H1 (cell line): ENCODE data around the gene PTPN18. TPM values are rescaled to one million over a fixed set of nuclear protein-coding genes. Genes with fewer than 3 reads are reported as not detected.

Experiments
- polyA plus RNA-seq, 7 experiments: library from polyadenylated mRNA; depleted of rRNA in 3 of 7; stranded (reverse) in 5 of 7; unstranded in 2 of 7; fragments of >200 nt in 5 of 7; fragments of 200-250 nt in 2 of 7; gene quantifications; 1 replicate in 5 of 7; 2 replicates in 1 of 7; 4 replicates in 1 of 7; pipeline versions ENCODE4 v1.2.1 to v1.2.3, GENCODE V29; 2011 to 2013; ENCODE audit warnings: missing spikeins in 2 of 7, mixed read lengths in 2 of 7
- total RNA-seq: library from RNA; stranded (reverse); fragmentation: NEBNext Ultra II Directional; extraction: Animal tissue kit (Norgen Biotek cat#: 25700); gene quantifications from 2 replicates; pipeline ENCODE4 v1.2.1, GENCODE V29; 2021
- TF ChIP-seq, protein P1 (sequence below), 3 experiments: IDR thresholded peaks; 1 replicate in 2 of 3; 2 replicates in 1 of 3; pipeline versions ENCODE4 v1.5.1 to v1.6.1; 2011; ENCODE audit warnings: low read length in 3 of 3, mild to moderate bottlenecking in 3 of 3, inconsistent platforms in 2 of 3, low read depth in 1 of 3, moderate library complexity in 1 of 3; ENCODE audit not compliant: insufficient read depth in 1 of 3; ENCODE audit errors: control extremely low read depth in 1 of 3

Gene PTPN18
- total and polyA plus RNA-seq, 2 of the 8 experiments (the other 6 are each of a cell fraction or from before 2014, with no cell fraction given) = 13.2 to 14.7 TPM

DNA sequence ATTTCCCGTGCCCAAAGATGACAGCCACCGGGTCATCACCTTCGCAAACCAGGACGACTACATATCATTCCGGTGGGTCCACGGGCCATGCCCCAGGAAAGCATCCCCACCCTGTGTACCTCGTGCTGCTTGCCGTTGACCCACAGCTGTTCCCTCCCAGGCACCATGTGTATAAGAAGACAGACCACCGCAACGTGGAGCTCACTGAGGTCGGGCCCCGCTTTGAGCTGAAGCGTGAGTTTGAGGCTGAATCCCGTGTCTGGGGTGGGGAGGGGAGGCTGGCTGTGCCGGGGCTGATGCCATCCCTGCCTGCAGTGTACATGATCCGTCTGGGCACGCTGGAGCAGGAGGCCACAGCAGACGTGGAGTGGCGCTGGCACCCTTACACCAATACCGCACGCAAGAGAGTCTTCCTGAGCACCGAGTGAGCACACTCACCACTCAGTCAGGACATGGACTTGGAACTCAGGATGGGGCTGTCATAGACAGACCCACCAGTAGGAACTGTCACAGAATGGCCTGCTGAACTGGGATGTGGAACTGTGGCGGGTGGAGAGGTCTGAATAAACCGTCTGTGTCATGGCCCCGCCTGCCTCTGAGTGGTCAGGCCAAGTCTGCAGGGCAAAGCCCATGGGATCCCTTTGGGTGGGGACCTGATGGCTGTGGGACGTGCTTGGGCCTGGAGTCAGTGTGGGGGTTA, 9.7 kb upstream of the PTPN18 start (continued):
- TF ChIP-seq, protein P1, sequence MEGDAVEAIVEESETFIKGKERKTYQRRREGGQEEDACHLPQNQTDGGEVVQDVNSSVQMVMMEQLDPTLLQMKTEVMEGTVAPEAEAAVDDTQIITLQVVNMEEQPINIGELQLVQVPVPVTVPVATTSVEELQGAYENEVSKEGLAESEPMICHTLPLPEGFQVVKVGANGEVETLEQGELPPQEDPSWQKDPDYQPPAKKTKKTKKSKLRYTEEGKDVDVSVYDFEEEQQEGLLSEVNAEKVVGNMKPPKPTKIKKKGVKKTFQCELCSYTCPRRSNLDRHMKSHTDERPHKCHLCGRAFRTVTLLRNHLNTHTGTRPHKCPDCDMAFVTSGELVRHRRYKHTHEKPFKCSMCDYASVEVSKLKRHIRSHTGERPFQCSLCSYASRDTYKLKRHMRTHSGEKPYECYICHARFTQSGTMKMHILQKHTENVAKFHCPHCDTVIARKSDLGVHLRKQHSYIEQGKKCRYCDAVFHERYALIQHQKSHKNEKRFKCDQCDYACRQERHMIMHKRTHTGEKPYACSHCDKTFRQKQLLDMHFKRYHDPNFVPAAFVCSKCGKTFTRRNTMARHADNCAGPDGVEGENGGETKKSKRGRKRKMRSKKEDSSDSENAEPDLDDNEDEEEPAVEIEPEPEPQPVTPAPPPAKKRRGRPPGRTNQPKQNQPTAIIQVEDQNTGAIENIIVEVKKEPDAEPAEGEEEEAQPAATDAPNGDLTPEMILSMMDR (IDR thresholded peaks at IDR 0.05; ENCODE audit: control extremely low read depth in 1 of 3, insufficient read depth in 1 of 3, low read depth in 1 of 3, low read length in 3 of 3) = no peak
